Endodermal cell (in vitro differentiated cells): Measurements from ENCODE around the gene PGM5. TPM values are rescaled to one million over a fixed set of nuclear protein-coding genes. Genes with fewer than 3 reads are reported as not detected.

Experiments
- DNase-seq: peaks from one replicate; pipeline ENCODE4 v3.0.0-alpha.2; 2017
- H3K27ac ChIP-seq: 2 replicates; pipeline ENCODE4 v1.5.1; 2013; ENCODE audit warnings: mild to moderate bottlenecking, low read depth, low read length, moderate library complexity
- H3K27me3 ChIP-seq: 2 replicates; pipeline ENCODE4 v1.6.1; 2013; ENCODE audit warnings: mild to moderate bottlenecking, low read length, moderate library complexity; ENCODE audit not compliant: insufficient read depth, control insufficient read depth, poor library complexity, severe bottlenecking
- H3K36me3 ChIP-seq: 2 replicates; pipeline ENCODE4 v1.7.0; 2013; ENCODE audit warnings: mild to moderate bottlenecking, low read length, moderate library complexity; ENCODE audit not compliant: control insufficient read depth, insufficient read depth
- H3K4me1 ChIP-seq: one replicate; pipeline ENCODE4 v1.7.0; 2013; ENCODE audit warnings: low read length; ENCODE audit not compliant: control insufficient read depth, insufficient read depth
- H3K4me3 ChIP-seq: 2 replicates; pipeline ENCODE4 v1.5.1; 2013; ENCODE audit warnings: mild to moderate bottlenecking, low read length, moderate library complexity
- H3K9ac ChIP-seq: 2 replicates; pipeline ENCODE4 v1.6.1; 2013; ENCODE audit warnings: mild to moderate bottlenecking, low read length, moderate library complexity; ENCODE audit not compliant: poor library complexity, severe bottlenecking; ENCODE audit errors: extremely low read depth
- H3K9me3 ChIP-seq: 2 replicates; pipeline ENCODE4 v1.6.1; 2013; ENCODE audit warnings: mild to moderate bottlenecking, low read length, moderate library complexity; ENCODE audit not compliant: control insufficient read depth
- H3K27ac Mint-ChIP-seq: 2 replicates; pipeline ENCODE4 v1.8.0; 2020; ENCODE audit warnings: mixed read lengths
- H3K27me3 Mint-ChIP-seq: 2 replicates; pipeline ENCODE4 v1.8.0; 2021; ENCODE audit warnings: mild to moderate bottlenecking, mixed read lengths; ENCODE audit not compliant: insufficient read depth
- H3K36me3 Mint-ChIP-seq: 2 replicates; pipeline ENCODE4 v1.8.0; 2020; ENCODE audit warnings: low read depth, mixed read lengths
- H3K4me1 Mint-ChIP-seq: 2 replicates; pipeline ENCODE4 v1.8.0; 2020; ENCODE audit warnings: mixed read lengths
- H3K4me3 Mint-ChIP-seq: 2 replicates; pipeline ENCODE4 v1.8.0; 2020; ENCODE audit warnings: mild to moderate bottlenecking, moderate library complexity, mixed read lengths
- H3K9me3 Mint-ChIP-seq: 2 replicates; pipeline ENCODE4 v1.8.0; 2020; ENCODE audit warnings: mild to moderate bottlenecking, mixed read lengths
- CTCF ChIP-seq: fragments of 200-600 bp; sonication (generic); conservative IDR thresholded peaks from 2 replicates; pipeline ENCODE4 v1.5.0; 2021; ENCODE audit warnings: antibody characterized with exemption, mild to moderate bottlenecking
- WGBS, 2 experiments: methylation state at CpG; one replicate each; pipeline versions ENCODE4 v1.1.5 to v1.1.7; 2013; ENCODE audit warnings: missing lambda C conversion rate in 2 of 2, mixed read lengths in 1 of 2; ENCODE audit not compliant: insufficient coverage in 1 of 2, insufficient read length in 1 of 2; 5-methylcytosine and 5-hydroxymethylcytosine counted together
- total RNA-seq, 2 donors: library from RNA; stranded (reverse); fragmentation: NEBNext Ultra II Directional in 1 of 2; extraction: Animal tissue kit (Norgen Biotek cat#: 25700) in 1 of 2; gene quantifications; 2 replicates in 1 of 2; 3 replicates in 1 of 2; pipeline ENCODE4 v1.2.1, GENCODE V29; 2021

Gene PGM5
- total RNA-seq, 2 donors from 2014 or later = 0.33 to 0.64 TPM

GRCh38 chr9:68433531-68434110, 77.2 kb downstream of the PGM5 start:
- no peak overlapping the region for H3K27ac ChIP-seq
- H3K9me3 ChIP-seq = no peaks in the 10 kb centered on the region
- no peak overlapping the region for H3K4me3 Mint-ChIP-seq
- no peak overlapping the region for H3K4me3 ChIP-seq
- no peak for TF ChIP-seq CTCF
- no peaks in the 10 kb centered on the region for H3K36me3 ChIP-seq
- H3K36me3 Mint-ChIP-seq = no peaks in the 10 kb centered on the region
- H3K27ac Mint-ChIP-seq = no peak overlapping the region
- no peaks in the 10 kb centered on the region for H3K9me3 Mint-ChIP-seq
- peaks cover 6% of the 10 kb centered on the region for H3K27me3 ChIP-seq
- H3K9ac ChIP-seq = no peak overlapping the region
- WGBS, 2 experiments = 88 to 91% methylated on average over 6 of the region's 6 CpGs
- no peak for DNase-seq
- no peaks in the 10 kb centered on the region for H3K4me1 Mint-ChIP-seq
- H3K27me3 Mint-ChIP-seq = peaks cover 14% of the 10 kb centered on the region
- H3K4me1 ChIP-seq = no peaks in the 10 kb centered on the region

- no peaks in the 10 kb centered on the region for H3K36me3 Mint-ChIP-seq
- Histone ChIP-seq H3K9me3 (peaks cover 19% of the 10 kb centered on the region), H3K9ac (no peak overlapping the region), H3K4me3 (no peak overlapping the region), H3K27me3 (peaks cover 7% of the 10 kb centered on the region), H3K27ac (no peak overlapping the region), H3K4me1 (no peaks in the 10 kb centered on the region), H3K36me3 (no peaks in the 10 kb centered on the region)
- H3K4me3 Mint-ChIP-seq = no peak overlapping the region
- H3K27ac Mint-ChIP-seq = no peak overlapping the region
- no peaks in the 10 kb centered on the region for H3K4me1 Mint-ChIP-seq
- no peak for TF ChIP-seq CTCF
- 89 to 100% methylated on average over 4 to 7 of the region's 7 CpGs for WGBS, 2 experiments
- H3K27me3 Mint-ChIP-seq = peaks cover 15% of the 10 kb centered on the region
- DNase-seq = no peak
- H3K9me3 Mint-ChIP-seq = peaks cover 6% of the 10 kb centered on the region
Measured at GRCh38 chr9:68437785-68438184, 81.4 kb downstream of the PGM5 start.

GRCh38 chr9:68443624-68444023, 87.2 kb downstream of the PGM5 start:
- Mint-ChIP-seq H3K36me3 (no peaks in the 10 kb centered on the region), H3K9me3 (peaks cover 8% of the 10 kb centered on the region), H3K27me3 (peaks cover 50% of the 10 kb centered on the region), H3K27ac (no peak overlapping the region), H3K4me3 (no peak overlapping the region), H3K4me1 (no peaks in the 10 kb centered on the region)
- Histone ChIP-seq H3K9me3 (peaks cover 21% of the 10 kb centered on the region), H3K36me3 (no peaks in the 10 kb centered on the region), H3K9ac (no peak overlapping the region), H3K27me3 (peaks cover 41% of the 10 kb centered on the region), H3K27ac (no peak overlapping the region), H3K4me3 (no peak overlapping the region), H3K4me1 (no peaks in the 10 kb centered on the region)
- TF ChIP-seq CTCF = no peak
- DNase-seq = no peak
- 79 to 91% methylated on average over 2 of the region's 2 CpGs for WGBS, 2 experiments
